ENCODE data around the gene TBC1D9.

TBC1D9 gene

GRCh38 chr4:140703463-140703862, 52.7 kb downstream of the TBC1D9 start:
- POLR2A ChIA-PET = interaction anchor here (0.7 kb wide), 1 partner anchor 20 kb away, joined by 6 read pairs; no protein-coding TSS in a partner anchor
- CTCF ChIA-PET = no interaction called here
- Histone ChIP-seq H3K36me3 (ENCODE audit: control insufficient read depth in 2 of 2, insufficient read depth in 1 of 2, low read length in 2 of 2) (peaks cover 0 to 16% of the 10 kb centered on the region in 2 experiments; a peak in 2 of 3 replicates), H3K9me3 (ENCODE audit: control insufficient read depth, insufficient read depth, low read depth, low read length) (no peaks in the 10 kb centered on the region), H3K4me3 (ENCODE audit: low read depth, low read length) (no peak overlapping the region), H3K4me1 (ENCODE audit: control insufficient read depth, insufficient read depth, low read length) (no peaks in the 10 kb centered on the region; the same call in 1 of the 2 replicates), H3K27ac (ENCODE audit: extremely low read depth, low read depth, low read length) (no peak overlapping the region)
- TF ChIP-seq ZNF692 (tag by site-specific recombination; IDR thresholded peaks at IDR 0.05) (no peak), ZNF239 (tag by site-specific recombination; IDR thresholded peaks at IDR 0.05) (no peak)

DNA sequence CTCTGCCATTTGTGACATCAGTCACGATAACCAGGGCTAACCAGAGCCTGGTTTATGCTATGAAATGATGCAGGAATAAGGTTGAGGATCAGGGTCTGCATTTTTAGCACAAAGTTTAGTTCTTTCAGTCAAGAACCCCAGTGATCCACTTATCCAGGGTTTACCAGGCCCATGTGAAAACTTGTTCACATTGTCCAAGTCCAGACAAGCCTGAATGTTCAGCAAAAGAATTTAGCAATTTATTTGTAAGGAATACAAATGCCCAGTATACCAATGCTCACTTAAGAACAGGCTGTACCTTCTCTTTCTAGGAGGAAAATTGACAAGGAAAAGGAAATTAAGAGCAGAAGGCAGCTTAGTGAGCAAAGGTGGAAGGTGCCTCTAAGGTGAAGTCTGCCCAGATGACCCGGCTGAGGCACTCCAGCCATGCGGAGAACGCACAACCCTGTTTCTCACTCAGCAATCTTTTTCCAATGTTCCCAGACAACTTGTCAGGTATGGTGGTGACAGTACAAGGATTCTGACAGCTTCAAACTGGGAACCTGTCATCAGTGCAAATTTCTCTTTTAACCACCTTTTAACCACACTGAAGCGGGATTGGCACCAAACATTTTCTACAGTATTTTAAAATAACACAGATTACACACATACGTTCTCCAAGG, 54.0 kb downstream of the TBC1D9 start:
- peaks cover 0 to 23% of the 10 kb centered on the region in 2 experiments; a peak in 2 of 3 replicates for H3K36me3 ChIP-seq (ENCODE audit: control insufficient read depth in 2 of 2, insufficient read depth in 1 of 2, low read length in 2 of 2)
- TF ChIP-seq ZNF629 (tag by site-specific recombination; IDR thresholded peaks at IDR 0.05) (no peak), ZNF433 (tag by site-specific recombination; IDR thresholded peaks at IDR 0.05; ENCODE audit: low read depth) (no peak), ZNF768 (tag by site-specific recombination; IDR thresholded peaks at IDR 0.05) (no peak), KLF16 (tag by site-specific recombination; IDR thresholded peaks at IDR 0.05) (no peak), ZNF174 (tag by site-specific recombination; IDR thresholded peaks at IDR 0.05) (no peak), PRDM1 (tag by site-specific recombination; IDR thresholded peaks at IDR 0.05) (no peak), ZNF600 (tag by site-specific recombination; IDR thresholded peaks at IDR 0.05) (no peak)
- TF ChIP-seq, protein P1, sequence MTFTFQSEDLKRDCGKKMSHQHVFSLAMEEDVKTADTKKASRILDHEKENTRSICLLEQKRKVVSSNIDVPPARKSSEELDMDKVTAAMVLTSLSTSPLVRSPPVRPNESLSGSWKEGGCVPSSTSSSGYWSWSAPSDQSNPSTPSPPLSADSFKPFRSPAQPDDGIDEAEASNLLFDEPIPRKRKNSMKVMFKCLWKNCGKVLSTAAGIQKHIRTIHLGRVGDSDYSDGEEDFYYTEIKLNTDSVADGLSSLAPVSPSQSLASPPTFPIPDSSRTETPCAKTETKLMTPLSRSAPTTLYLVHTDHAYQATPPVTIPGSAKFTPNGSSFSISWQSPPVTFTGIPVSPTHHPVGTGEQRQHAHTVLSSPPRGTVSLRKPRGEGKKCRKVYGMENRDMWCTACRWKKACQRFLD (tag by site-specific recombination; IDR thresholded peaks at IDR 0.05) = no peak
- CTCF ChIA-PET = no interaction called here
- no peaks in the 10 kb centered on the region; the same call in 1 of the 2 replicates for H3K4me1 ChIP-seq (ENCODE audit: control insufficient read depth, insufficient read depth, low read length)
- POLR2A ChIA-PET = no interaction called here
- no peaks in the 10 kb centered on the region for H3K9me3 ChIP-seq (ENCODE audit: control insufficient read depth, insufficient read depth, low read depth, low read length)
- H3K4me3 ChIP-seq (ENCODE audit: low read depth, low read length) = no peak overlapping the region
- H3K27ac ChIP-seq (ENCODE audit: extremely low read depth, low read depth, low read length) = no peak overlapping the region

DNA sequence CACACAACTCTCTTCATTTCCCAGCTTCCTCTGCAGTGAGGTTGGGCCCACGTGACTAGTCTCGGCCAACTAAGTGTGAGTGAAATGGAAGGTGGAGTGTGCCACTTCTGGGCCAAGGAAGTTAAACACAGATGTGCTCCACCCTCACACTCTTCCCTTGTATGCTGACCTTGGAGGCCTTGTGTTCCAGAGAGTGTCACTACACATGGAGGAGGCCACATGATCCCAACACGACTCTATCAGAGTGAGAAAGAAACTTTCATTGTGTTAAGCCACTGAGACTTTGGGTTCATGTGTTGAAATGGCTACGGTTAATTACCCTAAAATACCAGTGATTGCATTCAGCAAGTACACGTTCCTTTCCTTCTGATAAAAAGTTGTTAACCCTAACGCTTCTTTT, 55.1 kb downstream of the TBC1D9 start:
- POLR2A ChIA-PET = no interaction called here
- no peaks in the 10 kb centered on the region for H3K9me3 ChIP-seq (ENCODE audit: control insufficient read depth, insufficient read depth, low read depth, low read length)
- H3K4me1 ChIP-seq (ENCODE audit: control insufficient read depth, insufficient read depth, low read length) = no peaks in the 10 kb centered on the region; the same call in 1 of the 2 replicates
- no peak overlapping the region for H3K4me3 ChIP-seq (ENCODE audit: low read depth, low read length)
- no peak overlapping the region for H3K27ac ChIP-seq (ENCODE audit: extremely low read depth, low read depth, low read length)
- CTCF ChIA-PET = no interaction called here
- H3K36me3 ChIP-seq (ENCODE audit: control insufficient read depth in 2 of 2, insufficient read depth in 1 of 2, low read length in 2 of 2) = peaks cover 0 to 23% of the 10 kb centered on the region in 2 experiments; a peak in 2 of 3 replicates
- TF ChIP-seq, protein P2, sequence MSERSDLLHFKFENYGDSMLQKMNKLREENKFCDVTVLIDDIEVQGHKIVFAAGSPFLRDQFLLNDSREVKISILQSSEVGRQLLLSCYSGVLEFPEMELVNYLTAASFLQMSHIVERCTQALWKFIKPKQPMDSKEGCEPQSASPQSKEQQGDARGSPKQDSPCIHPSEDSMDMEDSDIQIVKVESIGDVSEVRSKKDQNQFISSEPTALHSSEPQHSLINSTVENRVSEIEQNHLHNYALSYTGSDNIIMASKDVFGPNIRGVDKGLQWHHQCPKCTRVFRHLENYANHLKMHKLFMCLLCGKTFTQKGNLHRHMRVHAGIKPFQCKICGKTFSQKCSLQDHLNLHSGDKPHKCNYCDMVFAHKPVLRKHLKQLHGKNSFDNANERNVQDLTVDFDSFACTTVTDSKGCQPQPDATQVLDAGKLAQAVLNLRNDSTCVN (tag by site-specific recombination; optimal IDR thresholded peaks at IDR 0.05) = no peak
- TF ChIP-seq ZNF140 (tag by site-specific recombination; IDR thresholded peaks at IDR 0.05) = no peak
- TF ChIP-seq ZNF169 (tag by site-specific recombination; IDR thresholded peaks at IDR 0.05) = no peak
- no peak for TF ChIP-seq KLF10 (tag by site-specific recombination; IDR thresholded peaks at IDR 0.05)
- no peak for TF ChIP-seq KLF8 (tag by site-specific recombination; IDR thresholded peaks at IDR 0.05)
- TF ChIP-seq ZNF416 (tag by site-specific recombination; IDR thresholded peaks at IDR 0.05) = no peak
- TF ChIP-seq ZNF514 (tag by site-specific recombination; IDR thresholded peaks at IDR 0.05) = no peak
- TF ChIP-seq ZNF114 (tag by site-specific recombination; IDR thresholded peaks at IDR 0.05) = no peak
- TF ChIP-seq ZSCAN4 (tag by site-specific recombination; IDR thresholded peaks at IDR 0.05) = no peak
- no peak for TF ChIP-seq REST (tag by site-specific recombination; IDR thresholded peaks at IDR 0.05)
- TF ChIP-seq ZSCAN5A (tag by site-specific recombination; IDR thresholded peaks at IDR 0.05) = no peak
- no peak for TF ChIP-seq ZBTB8A (tag by site-specific recombination; IDR thresholded peaks at IDR 0.05)

Data from HEK293 (cell line).